Measurements from ENCODE around the gene PNPLA7. TPM values are rescaled to one million over a fixed set of nuclear protein-coding genes. Genes with fewer than 3 reads are reported as not detected.
A peak's percentile ranks its signal among the peaks of the same experiment; 100 is the strongest.

PNPLA7 gene
- total and polyA plus RNA-seq, 2 of the 8 experiments (the other 6 are each of a cell fraction or from before 2014, with no cell fraction given), result 0.35 to 0.47 TPM

GRCh38 chr9:137485343-137486140 is 64.7 kb downstream of the PNPLA7 start:
- FAIRE-seq, result no peak
- Histone ChIP-seq H3K14ac (ENCODE audit: insufficient read length) (no peak overlapping the region), H2BK5ac (ENCODE audit: low read depth, low read length) (no peak overlapping the region)

More at GRCh38 chr9:137485343-137486140, 64.7 kb downstream of the PNPLA7 start:
- peak overlapping the region; percentile 62; the same call in 1 of the 2 replicates for H4K8ac ChIP-seq (ENCODE audit: extremely low read depth, insufficient read depth, low read length)
- H3K36me3 ChIP-seq (ENCODE audit: control insufficient read depth in 2 of 4, insufficient read depth in 4 of 4, low read length in 3 of 4), result no peaks in the 10 kb centered on the region
- H3K79me2 ChIP-seq (ENCODE audit: control insufficient read depth in 1 of 2, insufficient read depth in 2 of 2, low read length in 2 of 2), result no peaks in the 10 kb centered on the region
- no peak for DNase-seq (ENCODE audit: low read depth in 1 of 2, low spot score in 2 of 2)
- H4K5ac ChIP-seq (ENCODE audit: insufficient read length, low read depth, low read length), result no peak overlapping the region
- H3K23me2 ChIP-seq (ENCODE audit: low read depth, low read length), result no peaks in the 10 kb centered on the region
- no peak overlapping the region; a peak in 1 of 7 replicates for H3K9ac ChIP-seq (replicated peaks in 1 of 4; ENCODE audit: extremely low read depth in 1 of 4, low read depth in 3 of 4, low read length in 3 of 4)
- ChIA-PET CTCF (ENCODE audit: partially characterized antibody) (no interaction called here), POLR2A (ENCODE audit: partially characterized antibody) (no interaction called here)
- no peak overlapping the region for H3K4ac ChIP-seq (replicated peaks; ENCODE audit: insufficient read length, low read depth, low read length)
- no peak overlapping the region for H2BK20ac ChIP-seq (ENCODE audit: low read length)
- no peak overlapping the region for H3K27ac ChIP-seq (ENCODE audit: low read depth, low read length)
- no peak overlapping the region for H2BK12ac ChIP-seq (ENCODE audit: low read depth, low read length)
- H3K4me3 ChIP-seq (ENCODE audit: extremely low read depth in 1 of 4, insufficient read depth in 2 of 4, low read depth in 3 of 4, low read length in 4 of 4), result no peak overlapping the region
- TF ChIP-seq HDAC6 (IDR thresholded peaks at IDR 0.05; ENCODE audit: low read depth, low read length), result no peak
- no peak for TF ChIP-seq YY1 (IDR thresholded peaks at IDR 0.05; ENCODE audit: low read depth, low read length)
- TF ChIP-seq BRCA1 (IDR thresholded peaks at IDR 0.05; ENCODE audit: low read depth, low read length), result no peak
- no peak for TF ChIP-seq ATF3 (IDR thresholded peaks at IDR 0.05; ENCODE audit: insufficient read depth, low read depth, low read length)
- TF ChIP-seq POLR2AphosphoS5 (IDR thresholded peaks at IDR 0.05; ENCODE audit: low read depth, low read length), result no peak
- TF ChIP-seq SP2 (IDR thresholded peaks at IDR 0.05; ENCODE audit: low read length), result no peak
- TF ChIP-seq HDAC2 (IDR thresholded peaks at IDR 0.05; ENCODE audit: borderline replicate concordance in 1 of 2, low read depth in 2 of 2, low read length in 2 of 2), result no peak
- no peak for TF ChIP-seq FOSL1 (IDR thresholded peaks at IDR 0.05; ENCODE audit: insufficient read depth, low read depth, low read length)
- no peak for TF ChIP-seq RAD21 (IDR thresholded peaks at IDR 0.05 in 1 of 2, conservative IDR thresholded peaks at IDR 0.05 in 1 of 2; ENCODE audit: low read depth in 2 of 2, low read length in 2 of 2)
- peaks cover 0 to 1% of the 10 kb centered on the region in 2 experiments for H4K20me1 ChIP-seq (replicated peaks in 1 of 2; ENCODE audit: control insufficient read depth in 1 of 2, insufficient read depth in 2 of 2, low read length in 2 of 2)
- H3K4me1 ChIP-seq (replicated peaks in 1 of 4; ENCODE audit: control insufficient read depth in 3 of 4, insufficient read depth in 4 of 4, low read length in 3 of 4), result no peaks in the 10 kb centered on the region
- H2BK15ac ChIP-seq (ENCODE audit: low read length), result no peak overlapping the region
- H3K4me2 ChIP-seq (ENCODE audit: insufficient read depth in 1 of 2, low read depth in 2 of 2, low read length in 2 of 2), result no peak overlapping the region
- H3K9me3 ChIP-seq (ENCODE audit: insufficient read depth in 2 of 2, low read depth in 1 of 2, low read length in 1 of 2), result no peaks in the 10 kb centered on the region
- 92% methylated on average over 26 of the region's 26 CpGs; no CpG with 5 or more reads in 1 of the 2 experiments for WGBS, 2 experiments (ENCODE audit: extremely low coverage in 1 of 2, insufficient coverage in 1 of 2, insufficient read length in 1 of 2, insufficient replicate concordance in 2 of 2, low coverage in 1 of 2, low lambda C conversion rate in 2 of 2, missing lambda C conversion rate in 1 of 2)
- H4K91ac ChIP-seq (replicated peaks; ENCODE audit: insufficient read length, low read length), result no peak overlapping the region
- H3K79me1 ChIP-seq (ENCODE audit: low read depth, low read length), result no peaks in the 10 kb centered on the region
- no peak overlapping the region for H3K18ac ChIP-seq (ENCODE audit: extremely low read depth, low read length)
- H2AK5ac ChIP-seq (ENCODE audit: low read depth, low read length), result no peak overlapping the region
- no peaks in the 10 kb centered on the region; a peak in 1 of 7 replicates for H3K27me3 ChIP-seq (replicated peaks in 1 of 4; ENCODE audit: control insufficient read depth in 3 of 4, extremely low read depth in 1 of 4, insufficient read depth in 3 of 4, low read length in 3 of 4)
- H2BK120ac ChIP-seq (replicated peaks; ENCODE audit: low read depth, low read length), result no peak overlapping the region
- no peak overlapping the region for H3K56ac ChIP-seq (replicated peaks; ENCODE audit: insufficient read length, low read depth, low read length)
- no peak overlapping the region for H2AFZ ChIP-seq (ENCODE audit: low read length)
- H3K23ac ChIP-seq (ENCODE audit: insufficient read length), result no peak overlapping the region

All from H1 (cell line).